ENCODE data around the gene CFAP46.

CFAP46 gene

DNA sequence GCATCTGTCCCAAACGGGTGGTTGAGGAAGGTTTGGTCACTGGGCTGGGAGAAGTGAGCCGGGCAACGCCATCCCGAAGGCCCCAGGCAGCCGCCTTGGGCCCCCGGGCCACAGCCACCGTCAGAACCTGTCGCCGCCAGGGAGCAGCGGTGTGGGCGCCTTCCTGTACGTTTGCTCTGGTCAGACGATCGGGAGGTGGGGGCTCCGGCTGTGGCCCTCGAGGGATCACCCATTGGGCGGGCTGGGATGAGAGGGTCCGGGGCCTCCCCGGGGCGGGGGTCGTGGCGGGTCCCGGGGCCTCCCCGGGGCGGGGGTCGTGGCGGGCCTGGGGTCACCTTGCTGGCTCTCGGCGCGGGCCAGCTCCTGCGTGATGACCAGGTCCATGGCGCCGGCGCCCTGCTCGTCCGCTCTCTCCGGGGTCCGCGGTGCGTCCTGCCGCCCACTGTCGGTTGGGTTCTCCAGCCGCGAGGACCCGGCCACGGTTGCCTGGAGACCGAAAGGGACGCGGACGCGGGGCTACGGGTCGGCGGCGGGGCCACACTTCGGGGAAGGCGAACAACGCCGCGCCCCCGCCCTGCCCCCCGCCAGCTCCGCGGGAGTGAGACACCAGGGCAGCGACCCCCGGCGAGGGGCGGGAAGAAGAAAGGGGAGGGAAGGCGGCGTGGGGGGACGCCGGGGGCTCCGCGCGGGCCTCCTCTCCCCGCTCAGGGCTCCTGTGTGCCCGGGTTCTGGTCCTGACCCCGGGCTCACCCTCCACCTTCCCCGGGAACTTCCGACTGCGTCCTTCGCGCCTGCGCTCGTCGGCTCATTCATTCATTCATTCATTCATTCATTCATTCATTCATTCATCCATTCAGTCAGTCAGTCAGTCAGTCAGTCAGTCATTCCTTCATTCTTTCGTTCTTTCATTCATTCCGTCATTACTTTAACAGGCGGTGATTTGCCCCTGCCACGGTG is at the start of gene CFAP46:
CFAP46 (minus strand) TSS at position 470 of the 957 bp plus-strand sequence; CDS start at position 384, 86 bp downstream.
- no peak for DNase-seq

- no peak for DNase-seq
Measured at GRCh38 chr10:132991706-132992432, 49.5 kb upstream of the CFAP46 start.

- DNase-seq: no peak
Measured at GRCh38 chr10:132990684-132991545, 48.5 kb upstream of the CFAP46 start.

- no peak for DNase-seq
Measured at GRCh38 chr10:132989476-132990415, 47.4 kb upstream of the CFAP46 start.

DNA sequence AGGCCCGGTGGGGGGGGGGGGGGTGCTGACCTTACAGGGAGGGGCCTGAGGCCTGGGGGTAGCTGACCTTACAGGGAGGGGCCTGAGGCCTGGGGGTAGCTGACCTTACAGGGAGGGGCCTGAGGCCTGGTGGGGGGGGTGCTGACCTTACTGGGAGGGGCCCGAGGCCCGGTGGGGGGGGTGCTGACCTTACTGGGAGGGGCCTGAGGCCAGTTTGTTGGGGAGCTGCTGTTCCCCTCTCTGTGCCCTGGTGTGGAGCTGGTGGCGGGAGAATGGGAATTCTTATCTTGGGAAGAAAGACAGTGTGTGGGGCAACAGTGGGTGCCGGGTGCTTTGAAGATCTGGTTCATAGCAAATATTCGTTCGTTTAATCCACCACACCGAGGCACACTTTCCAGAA is 46.6 kb upstream of the CFAP46 start:
- no peak for DNase-seq

- no peak for DNase-seq
Measured at GRCh38 chr10:132987671-132988571, 45.6 kb upstream of the CFAP46 start.

- no peak for DNase-seq
Measured at GRCh38 chr10:132986978-132987377, 44.6 kb upstream of the CFAP46 start.

DNA sequence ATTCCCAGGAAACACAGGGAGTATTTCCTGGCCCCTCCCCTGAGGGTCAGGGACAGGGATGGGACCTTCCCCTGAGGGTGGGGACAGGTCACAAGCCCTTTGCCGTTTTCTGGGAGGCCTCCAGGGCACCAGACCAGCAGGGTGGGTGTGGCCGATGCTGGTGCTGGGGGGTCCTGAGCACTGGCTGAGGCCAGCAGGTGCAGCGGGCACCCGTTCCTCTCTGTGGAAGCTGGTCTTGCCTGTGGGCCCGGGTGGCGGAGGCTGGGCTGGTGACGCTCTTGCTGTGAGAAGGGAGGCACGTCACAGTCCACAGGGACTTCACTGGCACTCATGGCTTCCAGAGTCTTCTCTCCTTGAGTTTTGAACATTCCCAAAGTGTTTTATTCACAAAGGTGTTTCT is 44.2 kb upstream of the CFAP46 start:
- DNase-seq: no peak

- no peak for DNase-seq
Measured at GRCh38 chr10:132986076-132986475, 43.7 kb upstream of the CFAP46 start.

- no peak for DNase-seq
Measured at GRCh38 chr10:132985546-132985900, 43.2 kb upstream of the CFAP46 start.

GRCh38 chr10:132984801-132985545 is 42.6 kb upstream of the CFAP46 start:
- no peak for DNase-seq

- no peak for DNase-seq
Measured at GRCh38 chr10:132984008-132984295, 41.6 kb upstream of the CFAP46 start.

GRCh38 chr10:132983252-132984007 is 41.1 kb upstream of the CFAP46 start:
- no peak for DNase-seq

- no peak for DNase-seq
Measured at GRCh38 chr10:132982301-132982989, 40.1 kb upstream of the CFAP46 start.

- DNase-seq: no peak
Measured at GRCh38 chr10:132981746-132982145, 39.4 kb upstream of the CFAP46 start.

GRCh38 chr10:132981173-132981555 is 38.8 kb upstream of the CFAP46 start:
- DNase-seq: no peak

DNA sequence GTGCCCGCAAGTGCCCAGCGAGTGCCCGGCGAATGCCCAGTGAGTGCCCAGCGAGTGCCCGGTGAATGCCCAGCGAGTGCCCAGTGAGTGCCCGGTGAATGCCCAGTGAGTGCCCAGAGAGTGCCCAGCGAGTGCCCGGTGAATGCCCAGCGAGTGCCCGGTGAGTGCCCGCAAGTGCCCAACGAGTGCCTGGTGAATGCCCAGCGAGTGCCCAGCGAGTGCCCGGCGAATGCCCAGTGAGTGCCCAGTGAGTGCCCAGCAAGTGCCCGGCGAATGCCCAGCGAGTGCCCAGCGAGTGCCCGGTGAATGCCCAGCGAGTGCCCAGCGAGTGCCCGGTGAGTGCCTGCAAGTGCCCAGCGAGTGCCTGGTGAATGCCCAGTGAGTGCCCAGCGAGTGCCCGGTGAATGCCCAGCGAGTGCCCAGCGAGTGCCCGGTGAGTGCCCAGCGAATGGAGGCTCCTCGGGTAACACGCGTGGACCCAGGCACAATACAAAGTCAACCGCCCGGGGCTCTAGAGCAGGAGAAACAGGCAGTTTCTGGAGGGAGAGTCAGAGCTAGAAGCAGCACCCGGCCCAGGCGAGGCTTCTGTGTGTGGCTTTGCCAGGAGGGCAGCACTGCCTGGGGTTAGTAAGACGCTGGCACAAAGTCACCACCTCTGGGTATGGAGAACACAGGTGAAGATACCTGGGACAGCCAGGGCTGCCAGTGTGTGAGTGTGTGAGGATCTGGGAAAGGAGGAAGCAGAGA is 38.2 kb upstream of the CFAP46 start:
- no peak for DNase-seq
